GM21825 (cell line): Measurements from ENCODE around the gene CCDC167.

ENCODE experiments used
- ATAC-seq: cut with Tn5 transposase; IDR thresholded peaks from one replicate; pipeline ENCODE4 v1.9.1; 2021; ENCODE audit warnings: mild to moderate bottlenecking, moderate library complexity; ENCODE audit not compliant: unreplicated experiment

CCDC167 gene

DNA sequence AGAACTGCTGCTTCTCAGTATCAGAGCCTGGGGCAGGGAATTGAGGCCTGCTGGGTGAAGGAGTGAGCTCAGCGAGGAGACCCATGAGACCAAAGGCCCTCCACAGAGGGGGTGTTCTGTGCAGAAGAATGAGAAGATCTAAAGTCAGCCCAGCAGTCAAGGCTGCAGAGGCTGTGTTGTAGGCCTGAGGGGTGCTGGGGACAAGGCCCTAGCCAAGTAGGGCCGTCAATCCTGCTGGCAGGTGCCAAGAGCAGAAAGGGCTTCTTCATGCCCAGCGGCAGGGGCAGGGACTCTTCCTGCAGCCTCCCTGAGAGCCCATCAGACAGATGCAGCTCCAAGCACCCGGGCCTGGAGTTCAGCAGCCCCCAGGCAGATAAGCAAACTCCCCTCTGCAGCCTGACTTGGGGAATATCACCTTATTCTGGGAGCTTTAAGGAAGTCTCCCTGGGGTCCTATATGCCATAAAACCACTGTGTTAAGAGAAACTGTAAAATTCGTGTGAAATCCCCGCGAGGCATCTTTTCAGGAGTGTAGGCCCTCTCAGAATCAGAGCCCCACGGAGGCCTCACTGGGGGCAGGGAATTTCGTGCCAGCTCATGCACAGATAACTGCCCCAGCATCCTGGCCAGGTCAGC, 9.0 kb downstream of the CCDC167 start:
- ATAC-seq = no peak

DNA sequence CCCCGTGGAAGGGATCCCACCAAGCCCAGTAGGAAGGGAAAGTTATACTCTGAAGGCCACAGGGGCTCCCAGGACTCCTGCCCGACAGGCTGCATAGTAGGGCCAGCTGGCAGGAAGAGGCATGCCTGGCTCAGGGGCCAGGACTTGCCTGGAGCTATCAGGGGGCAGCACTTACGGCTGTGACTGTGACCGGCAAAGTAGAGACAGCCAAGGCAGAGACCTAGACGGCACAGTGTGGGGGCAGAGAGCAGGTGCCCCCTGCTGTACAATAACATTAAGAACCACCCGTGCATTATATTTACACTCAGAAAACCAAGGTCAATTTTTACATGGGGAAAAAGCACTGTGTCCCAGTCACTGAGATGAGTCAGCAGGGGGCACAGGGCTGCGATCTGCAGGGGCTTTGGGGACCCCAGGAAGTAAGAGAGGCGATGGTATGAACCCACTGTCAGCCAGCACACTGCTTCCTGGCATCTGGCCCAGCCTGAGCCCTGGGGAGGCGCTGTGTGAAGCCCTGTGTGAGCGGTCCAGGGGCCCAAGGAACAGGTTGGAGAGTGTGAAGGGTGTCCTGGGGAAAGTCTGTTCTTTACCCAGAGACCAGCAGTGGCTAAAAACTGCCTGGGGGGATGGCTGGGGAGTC, 9.9 kb downstream of the CCDC167 start:
- ATAC-seq = no peak

DNA sequence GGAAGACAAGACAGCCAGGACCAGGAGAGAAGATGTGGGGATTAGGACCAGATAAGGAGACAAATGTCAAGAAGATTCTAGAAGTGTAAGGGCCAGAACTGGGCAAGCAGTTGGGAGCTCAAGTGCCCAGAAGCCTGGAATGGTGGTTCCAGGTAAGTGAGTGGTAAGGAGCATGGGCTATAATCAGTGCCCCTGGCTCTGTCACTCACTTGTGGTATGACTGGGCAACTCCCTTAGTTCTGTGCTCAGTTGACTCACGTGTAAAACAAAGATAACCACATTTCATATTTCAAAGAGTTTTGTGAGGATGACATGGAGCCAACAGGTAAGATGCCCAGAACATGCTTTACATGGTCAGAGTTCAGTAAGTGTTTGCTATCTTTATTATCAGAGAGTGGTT, 11.2 kb downstream of the CCDC167 start:
- ATAC-seq = no peak

DNA sequence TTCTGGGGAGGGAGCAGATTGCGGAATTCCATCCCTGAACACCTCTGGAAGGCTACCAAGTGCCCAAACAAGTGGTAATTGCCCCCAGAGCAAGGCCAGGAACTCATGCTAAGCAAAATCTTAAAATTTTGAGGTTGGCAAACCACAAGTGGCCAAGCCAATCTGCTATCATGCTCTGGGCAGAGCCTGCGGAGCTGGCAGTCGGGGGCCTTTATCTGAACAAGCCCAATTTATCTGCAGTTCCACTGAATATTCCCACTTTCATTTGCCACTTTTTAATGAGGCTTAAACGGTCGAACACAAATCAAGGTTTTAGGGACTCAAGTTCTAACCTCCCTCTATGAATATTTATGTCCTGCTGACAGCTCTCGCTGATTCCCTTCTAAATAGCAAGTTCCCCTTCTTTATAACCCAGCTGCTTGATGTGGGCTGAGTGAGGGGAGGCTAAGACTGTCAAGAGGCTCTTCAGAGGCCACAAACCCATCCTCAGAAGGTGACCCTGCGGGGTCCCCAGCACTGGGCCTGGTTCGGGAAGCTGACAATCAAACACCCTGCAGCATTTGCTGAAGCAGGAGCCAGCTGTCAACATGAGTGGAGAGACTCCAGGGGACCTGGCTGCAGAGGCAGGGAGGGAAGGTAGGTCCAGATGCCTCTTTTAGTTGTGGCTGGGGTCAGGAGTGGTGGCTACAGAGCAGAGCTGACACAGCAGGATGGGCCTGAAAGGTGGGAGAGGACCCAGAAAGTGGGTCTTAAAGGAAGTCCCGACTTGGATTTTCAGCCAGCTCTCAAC, 11.9 kb downstream of the CCDC167 start:
- ATAC-seq = no peak

DNA sequence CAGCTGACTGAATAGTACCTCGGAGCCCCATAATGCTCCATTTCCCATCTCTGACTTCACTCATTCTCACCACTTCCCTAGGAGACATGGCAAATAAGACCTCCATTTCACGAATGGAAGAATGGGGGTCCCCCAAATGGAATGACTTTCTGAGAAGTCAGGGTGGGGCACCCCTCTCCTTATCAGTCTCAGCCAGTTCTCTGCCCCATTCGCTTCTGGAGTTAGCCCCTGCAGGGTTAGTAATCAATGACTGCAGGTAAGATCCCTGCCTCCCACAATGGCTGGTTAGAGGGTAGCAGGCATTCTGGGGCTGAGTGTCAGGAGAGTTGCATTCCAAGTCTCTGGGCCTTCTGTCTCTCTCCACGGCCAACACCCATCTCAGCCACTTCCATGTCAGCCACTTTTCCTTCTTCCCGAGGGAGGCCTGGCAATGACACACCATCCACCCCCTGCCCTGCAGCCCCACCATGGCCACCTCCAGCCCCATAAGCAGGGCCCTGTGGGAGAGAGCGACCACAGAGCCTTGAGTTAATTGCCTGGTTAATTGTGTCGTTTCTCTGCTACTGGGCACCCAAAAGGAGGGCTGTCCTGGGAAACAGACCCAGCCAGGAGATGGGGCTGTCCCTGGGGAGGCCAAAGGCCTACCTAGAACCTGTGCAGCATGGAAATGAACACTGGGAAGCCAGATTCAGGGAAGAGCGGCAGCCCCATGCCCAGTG, 13.4 kb downstream of the CCDC167 start:
- ATAC-seq = no peak

DNA sequence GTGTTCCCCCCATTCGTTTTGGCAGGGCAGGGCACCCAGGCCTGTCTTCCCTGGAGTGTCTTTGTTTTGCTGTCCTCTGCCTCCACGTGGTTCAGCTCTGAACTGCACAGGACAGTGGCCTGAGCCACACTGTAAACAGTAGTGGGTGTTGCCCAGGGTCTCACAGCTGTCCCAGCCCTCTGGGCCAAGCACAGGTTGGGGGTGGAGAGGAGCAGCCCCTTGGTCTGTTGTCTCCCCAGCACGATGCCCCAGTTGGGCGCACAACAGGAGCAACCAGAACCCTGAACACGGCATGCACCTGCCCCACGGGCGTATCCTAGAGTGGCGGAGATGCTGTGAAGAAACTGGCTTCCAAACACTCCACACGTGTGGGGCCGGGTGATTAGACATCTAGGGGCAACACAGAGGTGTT, 14.4 kb downstream of the CCDC167 start:
- ATAC-seq = no peak

DNA sequence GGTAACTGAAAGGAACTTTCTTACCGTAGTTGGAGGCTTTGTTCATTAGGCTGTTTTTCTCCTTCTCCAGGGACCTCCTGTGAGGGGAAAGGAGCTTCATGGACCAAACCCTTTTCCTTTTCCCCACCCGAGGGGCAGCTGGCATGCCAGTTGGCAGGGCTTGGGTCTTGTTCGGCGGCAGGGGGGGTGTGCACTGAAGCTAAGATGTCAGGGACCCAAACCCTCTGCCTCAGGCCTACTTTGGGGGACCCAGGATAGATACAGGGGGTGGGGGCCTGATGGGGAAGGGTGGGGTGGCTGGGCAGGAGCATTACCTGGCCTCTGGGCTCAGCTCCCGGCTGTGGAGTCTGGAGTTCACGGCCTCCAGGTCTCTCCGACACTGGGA, 14.9 kb downstream of the CCDC167 start:
- ATAC-seq = no peak

DNA sequence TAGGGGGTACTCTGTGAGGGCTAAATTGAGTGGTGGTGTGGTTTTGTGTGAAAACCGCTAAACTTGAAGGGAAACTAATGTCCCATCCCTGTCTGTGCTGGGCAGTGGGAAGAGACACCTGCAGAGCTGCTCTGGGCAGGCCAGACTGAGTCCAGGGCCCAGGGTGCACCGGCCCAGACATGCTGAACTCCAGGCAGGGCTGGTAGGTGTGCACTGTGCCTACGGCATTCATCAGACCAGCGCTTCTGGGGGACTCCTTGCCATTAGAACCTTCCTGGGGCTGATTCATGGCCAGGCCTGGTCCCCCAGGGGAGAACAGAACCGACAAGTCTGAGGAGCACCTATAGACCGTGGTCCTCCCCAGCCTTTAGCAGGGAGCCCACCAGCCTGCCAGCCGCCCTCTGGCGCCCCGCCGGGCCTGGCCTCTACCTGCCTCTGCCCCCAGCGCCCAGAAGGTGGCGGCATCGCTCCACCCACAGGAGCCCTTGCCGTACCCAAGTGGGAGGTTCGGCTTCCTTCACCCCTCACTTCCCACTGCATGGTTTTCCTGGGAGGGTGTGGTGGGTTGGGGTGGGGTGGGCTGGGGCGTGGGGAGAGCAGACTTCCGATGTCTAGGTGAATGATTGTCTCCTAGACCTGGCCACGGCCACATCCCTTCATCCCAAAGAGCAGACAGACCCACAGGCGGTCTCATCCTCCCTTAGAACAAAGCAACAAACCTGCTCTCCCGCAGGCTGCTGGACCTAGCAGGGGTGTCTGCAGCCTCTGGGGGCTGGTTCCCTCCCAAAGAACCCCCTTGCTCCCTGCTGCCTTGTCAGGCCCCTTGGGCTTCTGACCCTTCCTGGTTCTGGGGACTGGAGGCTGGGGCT, 15.5 kb downstream of the CCDC167 start:
- no peak for ATAC-seq

DNA sequence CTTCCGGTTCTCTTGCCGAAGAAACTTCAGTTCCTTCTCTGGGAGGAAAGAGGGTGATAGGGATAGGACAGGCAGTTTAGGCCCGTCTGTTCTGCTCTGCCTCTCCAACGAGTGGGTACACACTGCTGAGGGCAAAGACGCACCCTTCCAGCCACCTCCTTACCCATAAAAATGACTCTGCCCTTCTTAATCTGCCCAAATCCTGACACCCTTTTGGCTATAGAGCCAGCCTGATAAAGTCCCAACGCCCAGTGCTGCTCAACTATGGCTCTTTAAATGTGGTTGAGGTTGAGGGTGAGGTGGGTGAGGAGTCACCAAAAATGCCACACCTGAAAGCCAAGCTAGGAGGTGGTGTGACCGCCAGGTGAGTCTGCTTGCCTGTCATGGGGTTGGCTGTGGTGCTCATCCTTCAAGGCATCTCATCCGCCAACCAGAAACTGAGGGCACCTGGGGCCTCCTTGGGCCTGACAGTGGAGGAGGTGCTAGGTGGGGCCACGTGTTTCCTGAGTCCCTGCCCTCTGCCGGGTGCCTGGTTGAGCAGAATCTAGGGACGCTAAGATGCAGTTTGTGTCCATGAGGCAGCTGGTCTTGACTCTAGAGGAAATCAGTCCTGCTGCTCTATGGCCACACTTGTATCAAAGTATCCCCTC, 16.3 kb downstream of the CCDC167 start:
- no peak for ATAC-seq

DNA sequence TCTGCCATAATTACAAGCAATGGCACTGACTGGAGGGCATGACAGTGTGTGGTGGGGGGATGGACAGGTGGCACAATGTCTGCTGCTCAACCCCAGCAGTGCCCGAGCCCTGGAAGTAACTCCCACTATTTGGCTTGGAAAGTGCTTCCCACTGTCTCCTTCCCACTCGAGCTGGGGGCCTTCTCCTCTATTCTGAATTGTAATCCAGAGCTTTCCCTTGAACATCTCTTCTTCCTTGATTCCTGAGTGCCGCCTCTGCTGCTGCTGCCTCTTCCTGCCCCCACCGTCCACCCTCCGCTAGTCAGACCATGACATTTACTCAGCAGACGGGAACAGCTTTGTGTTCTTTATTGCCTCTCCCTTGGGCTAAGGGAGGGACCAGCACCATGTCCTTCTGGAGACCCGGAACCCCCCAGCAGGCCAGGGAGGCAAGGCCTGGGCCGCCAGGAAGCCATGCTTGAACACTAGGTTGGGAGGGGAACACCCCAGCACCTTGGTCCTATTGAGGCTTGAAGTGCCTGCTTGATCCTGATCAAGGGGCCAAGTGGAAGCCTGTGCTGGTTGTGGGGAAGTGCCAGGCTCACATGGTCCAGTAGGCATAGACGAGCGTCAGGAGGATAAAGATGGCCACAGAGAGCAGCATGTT, 17.0 kb downstream of the CCDC167 start:
- ATAC-seq = no peak

DNA sequence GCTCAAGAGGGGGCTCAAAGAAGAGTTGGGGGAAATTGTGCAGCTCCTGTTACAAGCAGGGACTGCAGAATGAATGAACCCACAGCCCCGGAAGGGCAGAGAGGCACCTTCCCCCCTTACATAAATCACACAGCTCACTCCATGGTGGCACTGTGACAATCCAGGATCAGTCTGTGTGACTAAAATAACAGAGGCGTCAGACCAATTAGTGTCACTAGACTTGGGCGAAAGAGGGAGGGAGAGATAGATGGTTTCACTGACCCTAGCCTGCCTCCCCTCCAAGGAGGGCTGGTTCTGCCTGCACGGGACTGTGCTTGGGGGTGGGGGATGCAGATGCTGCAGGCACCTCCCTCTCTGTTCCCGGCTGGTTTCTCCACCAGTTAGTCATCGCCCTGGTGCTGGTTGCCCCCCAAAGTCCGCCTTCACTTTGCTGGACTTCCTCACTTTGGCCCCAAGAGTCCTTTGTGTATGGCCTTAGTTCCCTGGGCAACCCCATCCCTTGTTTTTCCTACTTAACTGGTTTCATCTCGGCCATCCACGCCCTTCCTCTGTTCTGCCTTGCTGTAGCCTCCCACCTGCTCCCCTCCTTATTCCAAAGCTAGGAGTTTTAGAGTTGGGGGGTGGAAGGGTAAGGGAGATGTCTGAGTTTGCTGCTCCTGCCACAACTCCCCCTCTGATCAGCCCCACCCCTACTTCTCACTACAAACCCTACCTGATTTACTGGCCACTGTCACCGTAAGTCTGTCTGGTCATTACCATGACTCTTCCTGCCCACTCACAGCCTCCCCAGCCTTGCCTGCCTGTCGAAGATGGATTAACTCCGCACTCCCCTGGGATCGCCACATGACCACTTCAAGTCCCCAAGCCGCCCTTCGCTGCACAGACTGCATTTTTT, 17.7 kb downstream of the CCDC167 start:
- no peak for ATAC-seq

DNA sequence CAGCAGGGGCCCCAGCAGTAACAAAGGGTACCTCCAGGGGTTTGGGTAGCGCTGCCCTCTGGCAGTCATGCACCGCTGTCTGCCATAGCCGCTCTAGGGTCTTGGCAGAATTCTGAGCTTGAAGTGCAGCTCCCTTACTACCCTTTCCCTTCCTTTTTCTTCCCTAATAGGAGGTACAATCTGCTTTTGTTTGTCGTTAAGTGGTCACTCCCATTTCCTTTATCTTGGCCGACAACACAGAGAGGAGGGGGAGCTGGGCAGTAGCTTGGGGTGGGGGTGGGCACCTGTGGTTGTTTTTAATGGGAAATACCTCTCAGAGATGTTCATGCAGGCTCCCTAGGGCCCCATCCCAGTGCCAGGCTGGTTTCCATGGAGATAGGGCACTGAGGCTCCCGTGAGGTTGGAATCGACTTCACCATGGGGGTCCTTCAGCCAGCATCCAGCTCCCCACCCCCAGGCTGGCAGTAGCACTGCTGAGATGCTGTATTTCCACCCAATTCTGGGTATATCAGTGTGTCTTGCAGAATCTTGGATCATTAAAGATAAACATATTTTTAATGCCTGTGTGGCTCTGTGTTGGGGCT, 18.6 kb downstream of the CCDC167 start:
- no peak for ATAC-seq

DNA sequence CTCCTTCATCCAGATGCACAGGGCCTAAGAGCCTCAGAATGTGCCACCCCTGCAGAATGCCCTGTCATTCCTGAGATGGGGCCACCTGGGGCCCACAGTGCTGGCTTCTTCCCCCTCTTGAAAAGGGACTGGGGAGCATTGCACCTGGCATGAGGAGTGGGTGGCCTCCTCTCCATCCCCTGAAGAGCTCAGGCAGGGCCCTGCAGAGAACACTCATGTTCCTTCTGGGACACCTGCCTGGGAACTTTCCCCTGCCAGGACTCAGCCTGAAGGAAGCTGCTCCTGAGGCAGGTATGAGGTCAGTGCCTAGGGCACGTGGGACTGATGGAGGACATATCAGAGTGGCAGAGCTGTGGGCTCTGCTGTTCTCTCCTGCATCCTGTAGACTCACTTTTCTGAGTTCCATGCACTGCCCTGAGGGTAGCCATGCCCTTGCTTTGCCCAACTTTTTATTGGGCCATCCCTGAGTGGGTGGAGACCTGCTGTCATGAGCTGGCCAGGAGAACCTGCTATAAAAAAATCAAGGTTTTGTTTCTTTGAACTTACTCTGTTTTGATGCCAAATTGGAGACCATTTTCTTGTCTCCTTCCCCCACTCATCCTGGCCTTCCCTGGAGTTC, 19.5 kb downstream of the CCDC167 start:
- ATAC-seq = no peak

DNA sequence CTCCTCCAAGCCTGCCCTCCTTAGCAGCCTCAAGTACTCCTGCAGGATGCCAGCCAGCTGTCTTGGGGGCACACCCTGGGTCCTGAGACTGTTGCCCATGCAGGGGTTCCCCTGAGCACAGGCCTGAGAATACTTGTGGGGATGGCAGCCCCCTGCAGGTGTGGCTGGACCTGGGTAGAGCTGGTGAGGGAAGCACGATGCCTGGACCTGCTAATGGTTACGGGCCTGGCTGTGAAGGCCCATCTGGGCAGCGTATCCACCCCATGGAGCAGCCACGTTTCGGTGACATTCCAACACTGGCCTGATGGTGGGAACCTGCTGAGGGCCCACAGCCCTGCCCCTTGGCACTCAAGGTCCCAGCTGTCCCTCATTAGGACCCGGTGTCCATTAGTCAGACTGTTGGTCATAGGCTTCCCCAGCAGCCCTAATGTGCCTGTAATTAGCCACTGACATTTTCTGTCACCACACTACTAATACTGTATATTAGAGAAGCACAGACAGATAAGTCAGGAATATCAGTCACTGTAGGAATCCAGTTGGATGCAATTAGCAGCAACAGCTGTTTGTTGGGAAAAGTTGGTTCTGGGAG, 20.3 kb downstream of the CCDC167 start:
- no peak for ATAC-seq

DNA sequence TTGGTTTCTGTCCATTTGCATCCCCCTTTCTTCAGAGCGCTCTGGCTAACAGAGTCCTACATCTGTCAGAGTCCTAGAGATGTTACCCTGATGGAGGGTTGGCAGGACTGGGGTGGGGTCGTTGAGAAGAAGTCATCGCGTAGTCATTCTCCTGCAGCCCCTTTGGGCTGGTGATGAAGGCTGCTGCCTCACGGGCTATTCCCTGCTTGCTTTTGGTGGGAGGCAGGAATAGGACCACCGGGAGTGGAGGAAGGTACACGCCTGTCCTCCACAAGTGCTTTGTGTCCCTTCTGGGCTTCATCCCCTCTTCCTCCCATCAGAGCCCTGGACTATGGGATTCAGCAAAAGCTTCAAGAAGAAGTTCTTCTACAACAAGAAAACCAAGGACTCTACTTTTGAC, 20.9 kb downstream of the CCDC167 start:
- no peak for ATAC-seq

DNA sequence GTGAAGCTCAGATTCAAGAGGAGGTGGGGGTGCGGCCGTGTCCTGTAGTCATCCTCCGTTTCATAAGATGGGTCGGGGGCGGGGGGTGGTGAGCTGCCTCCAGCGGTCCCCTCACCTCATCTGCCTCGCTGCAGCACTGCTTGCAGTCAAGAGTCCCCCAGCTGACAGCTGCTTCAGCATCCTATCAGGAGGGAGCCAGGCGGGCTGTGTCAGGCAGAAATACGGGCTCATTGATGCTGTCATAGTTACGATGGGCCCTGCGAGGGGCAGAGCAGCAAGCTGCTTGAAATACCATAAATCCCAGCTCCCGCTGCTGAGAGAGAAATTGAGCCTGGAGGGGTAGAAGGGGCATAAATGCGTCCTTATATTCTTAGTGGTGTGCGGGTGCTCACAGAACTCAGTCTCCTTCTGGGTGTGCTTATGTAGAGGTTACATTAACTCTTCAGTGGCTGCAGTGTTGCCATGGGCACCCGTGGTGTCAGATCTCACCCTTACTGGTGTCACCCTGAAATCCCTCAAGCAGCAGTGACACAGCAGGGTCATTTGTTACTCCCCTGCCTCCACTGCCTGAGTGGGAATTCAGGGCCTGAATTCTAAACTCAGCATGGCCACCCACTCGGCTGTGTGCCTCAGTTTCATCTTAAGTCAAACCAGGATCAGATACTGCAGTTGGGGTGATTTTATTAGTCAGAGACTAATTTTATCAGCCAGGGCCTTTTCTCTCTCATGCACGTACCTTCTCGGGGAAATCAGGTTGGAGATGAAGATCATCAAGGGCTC, 21.8 kb downstream of the CCDC167 start:
- no peak for ATAC-seq

DNA sequence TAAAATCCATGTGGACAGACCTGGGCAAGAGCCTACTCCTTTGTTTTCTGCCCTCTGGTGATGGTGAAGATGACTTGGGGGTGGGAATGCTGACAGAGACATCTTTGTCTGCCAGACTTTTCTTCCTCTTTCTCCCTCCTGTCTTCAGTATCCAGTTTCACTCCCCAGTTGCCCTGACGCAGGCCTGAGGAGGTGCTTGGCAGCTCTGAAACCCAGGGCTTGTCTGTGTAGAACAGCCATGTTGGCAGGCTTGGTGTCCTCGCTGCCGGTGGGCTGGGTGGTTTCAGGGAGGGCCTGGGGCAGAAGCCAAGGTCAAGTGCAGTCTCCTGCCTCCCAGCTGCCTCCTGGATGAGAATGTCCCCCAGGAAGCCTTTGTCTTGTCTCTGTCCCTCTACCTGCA, 22.5 kb downstream of the CCDC167 start:
- no peak for ATAC-seq
